ENCODE results near the gene KRTAP19-8.

GRCh38 chr21:31030367-31031106 lies 7.7 kb downstream of the KRTAP19-8 start:
- TF ChIP-seq CTCF (optimal IDR thresholded peaks at IDR 0.05 in 1 of 3, IDR thresholded peaks at IDR 0.05 in 1 of 3, conservative IDR thresholded peaks at IDR 0.05 in 1 of 3; ENCODE audit: extremely low read depth in 1 of 3, insufficient read depth in 2 of 3, low read length in 3 of 3) = no peak
- TF ChIP-seq EZH2 (IDR thresholded peaks at IDR 0.05; ENCODE audit: low read length) = no peak
